GM12874 (cell line): ENCODE data around the gene ATG9A.

Source experiments
- TF ChIP-seq, protein P1 (sequence below): IDR thresholded peaks from 2 replicates; pipeline ENCODE4 v1.5.1; 2011; ENCODE audit warnings: low read depth, mild to moderate bottlenecking, control low read depth, low read length, moderate library complexity; ENCODE audit not compliant: insufficient read depth

The ATG9A gene

DNA sequence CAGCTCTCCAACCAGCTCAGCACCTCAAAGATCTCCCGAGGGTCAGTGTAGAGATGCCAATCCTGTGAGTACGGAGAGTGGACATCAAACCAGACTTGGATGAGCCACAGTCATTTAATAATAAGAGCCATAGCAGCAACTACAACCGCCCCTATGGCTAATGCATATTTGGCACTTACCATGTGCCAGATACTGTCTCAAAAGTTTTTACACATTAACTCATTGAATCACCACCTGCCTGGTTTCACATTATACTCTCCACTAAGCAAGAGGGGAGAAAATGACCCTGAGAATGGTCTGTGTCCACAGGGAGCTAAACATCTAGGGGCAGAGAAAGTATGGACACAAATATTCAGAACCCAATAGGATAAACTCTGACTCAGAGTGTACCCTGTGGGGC lies 55.3 kb downstream of the ATG9A start:
- TF ChIP-seq, protein P1, sequence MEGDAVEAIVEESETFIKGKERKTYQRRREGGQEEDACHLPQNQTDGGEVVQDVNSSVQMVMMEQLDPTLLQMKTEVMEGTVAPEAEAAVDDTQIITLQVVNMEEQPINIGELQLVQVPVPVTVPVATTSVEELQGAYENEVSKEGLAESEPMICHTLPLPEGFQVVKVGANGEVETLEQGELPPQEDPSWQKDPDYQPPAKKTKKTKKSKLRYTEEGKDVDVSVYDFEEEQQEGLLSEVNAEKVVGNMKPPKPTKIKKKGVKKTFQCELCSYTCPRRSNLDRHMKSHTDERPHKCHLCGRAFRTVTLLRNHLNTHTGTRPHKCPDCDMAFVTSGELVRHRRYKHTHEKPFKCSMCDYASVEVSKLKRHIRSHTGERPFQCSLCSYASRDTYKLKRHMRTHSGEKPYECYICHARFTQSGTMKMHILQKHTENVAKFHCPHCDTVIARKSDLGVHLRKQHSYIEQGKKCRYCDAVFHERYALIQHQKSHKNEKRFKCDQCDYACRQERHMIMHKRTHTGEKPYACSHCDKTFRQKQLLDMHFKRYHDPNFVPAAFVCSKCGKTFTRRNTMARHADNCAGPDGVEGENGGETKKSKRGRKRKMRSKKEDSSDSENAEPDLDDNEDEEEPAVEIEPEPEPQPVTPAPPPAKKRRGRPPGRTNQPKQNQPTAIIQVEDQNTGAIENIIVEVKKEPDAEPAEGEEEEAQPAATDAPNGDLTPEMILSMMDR, result no peak

DNA sequence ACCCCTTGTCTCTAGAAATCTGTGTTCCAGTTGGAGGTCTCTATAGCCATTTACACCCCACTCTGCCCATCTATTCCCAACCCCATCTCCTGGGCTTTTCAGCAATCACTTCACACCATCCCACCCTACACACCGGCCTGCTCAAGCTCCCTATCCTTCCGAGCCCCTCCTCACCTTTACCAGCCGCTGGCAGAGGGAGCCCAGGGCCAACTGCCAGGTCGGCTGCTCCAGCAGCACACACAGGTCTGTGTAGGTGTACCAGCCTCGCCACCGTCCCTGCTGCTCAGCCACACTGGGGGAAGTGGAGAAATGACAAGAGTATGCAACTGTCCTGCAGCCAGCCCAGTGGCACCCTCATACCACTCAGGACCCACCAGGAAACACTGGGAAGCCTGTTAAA lies 56.3 kb downstream of the ATG9A start:
- TF ChIP-seq, protein P1, result no peak

DNA sequence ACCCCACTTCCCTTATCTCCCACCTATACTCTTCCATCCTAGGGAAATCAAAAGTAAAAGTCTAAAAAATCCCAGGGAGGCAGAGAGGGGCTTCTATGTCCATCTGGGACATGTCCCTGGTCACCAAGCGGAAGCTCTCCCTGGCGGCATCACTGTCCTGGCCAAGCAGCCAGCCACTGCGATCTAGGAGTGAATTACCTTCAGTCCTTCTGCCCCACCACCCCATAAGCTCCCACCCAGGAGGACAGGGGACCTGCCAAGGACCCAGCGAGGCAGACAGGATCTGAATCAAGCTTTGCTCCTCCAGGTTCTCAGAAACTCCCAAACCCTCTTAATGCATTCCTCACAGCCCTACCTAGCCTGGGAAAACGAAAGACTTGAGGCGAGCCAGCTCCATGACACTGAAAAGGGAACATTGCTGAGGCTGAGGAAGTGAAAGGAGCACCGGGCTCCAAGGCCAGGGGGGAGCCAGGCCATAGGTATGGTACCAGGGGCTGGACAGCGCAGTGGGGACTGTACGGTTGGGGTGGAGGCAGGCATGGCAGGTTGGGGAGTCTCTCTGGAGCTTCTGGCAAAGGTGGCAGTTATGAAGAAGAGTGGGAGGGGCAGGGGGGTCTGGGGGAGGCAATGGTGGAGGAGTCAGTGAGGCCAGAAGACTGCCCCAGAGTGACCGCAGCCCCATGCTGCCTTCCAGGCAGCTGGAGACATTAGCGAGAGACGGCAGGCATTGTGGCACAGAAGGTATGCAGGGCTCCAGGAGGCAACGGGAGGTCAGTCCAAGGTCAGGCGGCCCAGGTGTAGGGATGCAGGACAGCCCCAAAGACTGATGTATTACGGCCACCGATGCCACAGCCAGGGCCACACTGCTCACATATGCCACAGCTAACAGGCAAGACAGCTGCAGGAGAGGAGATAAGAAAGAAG lies 56.9 kb downstream of the ATG9A start:
- TF ChIP-seq, protein P1, result no peak

DNA sequence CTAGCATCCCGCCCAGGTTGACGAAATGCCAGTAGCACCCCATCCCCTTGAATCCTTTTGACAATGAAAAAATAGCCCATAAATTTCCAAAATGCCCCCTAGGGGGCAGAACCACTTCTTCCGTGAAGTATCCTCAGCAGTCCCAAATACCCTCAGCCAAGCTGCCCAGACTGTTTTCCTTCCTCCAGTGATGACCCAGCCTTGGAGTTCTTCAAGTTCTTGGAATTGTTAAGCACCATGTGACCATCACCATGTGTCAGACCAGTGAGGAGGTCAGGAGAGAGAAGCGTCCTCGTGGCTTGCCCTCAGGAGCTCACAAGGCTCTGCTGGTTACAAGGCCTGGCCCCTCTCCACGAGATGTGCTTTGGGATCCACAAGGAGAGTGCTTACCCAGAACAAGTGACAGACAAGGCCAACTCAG lies 58.2 kb downstream of the ATG9A start:
- TF ChIP-seq, protein P1, result peak; percentile 57

DNA sequence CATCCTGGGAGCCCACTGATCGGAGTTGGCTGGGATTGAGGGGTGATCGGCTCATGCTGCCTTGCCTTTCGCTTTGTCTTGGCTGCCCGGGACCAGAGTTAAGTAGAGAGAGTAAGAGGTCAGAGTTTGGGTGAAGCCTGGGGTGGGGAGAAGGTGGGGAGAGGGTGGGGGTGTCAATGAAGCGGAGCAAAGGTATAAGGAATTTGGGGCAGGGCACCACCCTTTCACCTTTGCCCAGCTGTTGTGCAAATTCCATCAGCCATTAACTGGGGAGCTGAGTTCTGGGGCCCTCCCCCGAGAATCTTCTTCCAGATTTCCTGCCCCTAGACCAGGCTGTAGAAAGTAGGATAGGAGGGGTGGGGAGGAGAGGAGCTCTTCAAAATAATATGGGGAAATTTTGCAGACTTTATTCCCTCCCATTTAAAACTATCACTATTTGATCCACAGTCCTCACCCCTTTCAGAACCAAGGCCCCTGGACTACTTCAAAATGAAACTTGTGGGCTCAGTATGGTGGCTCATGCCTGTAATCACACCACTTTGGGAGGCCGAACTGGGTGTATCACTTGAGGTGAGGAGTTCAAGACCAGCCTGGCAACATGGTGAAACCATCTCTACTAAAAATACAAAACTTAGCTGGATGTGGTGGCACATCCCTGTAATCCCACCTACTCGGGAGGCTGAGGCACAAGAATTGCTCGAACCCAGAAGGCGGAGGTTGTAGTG lies 59.3 kb downstream of the ATG9A start, which contains the start of gene SLC23A3:
Gene SLC23A3 (minus strand): TSS at position 100 of the 725 bp plus-strand sequence. CDS start 45 bp downstream, at position 55.
- TF ChIP-seq, protein P1, result no peak
